Caki2 (cell line): ENCODE measurements around the gene LAT. TPM values are rescaled to one million over a fixed set of nuclear protein-coding genes. Genes with fewer than 3 reads are reported as not detected.
"Not testable (repeated sequence)": the region's sequence is repeated elsewhere in the genome, so short reads cannot be mapped to it uniquely, and the experiment has no call there.

Source experiments
- DNase-seq: peaks from one replicate; pipeline ENCODE4 v3.0.0-alpha.2; 2015; ENCODE audit warnings: low read depth
- in situ Hi-C: cut with HindIII; loops from 2 replicates; pipeline ENCODE4 v1.10.0; 2016; ENCODE audit warnings: low sequenced_read_pairs, low pct_unique_long_range_greater_than_20kb, mixed read lengths
- total RNA-seq: library from RNA; depleted of rRNA; stranded (reverse); fragments of >200 nt; shearing (Covaris generic); gene quantifications from 2 replicates; pipeline ENCODE4 v1.2.3, GENCODE V29; 2014; ENCODE audit warnings: low replicate concordance

Gene LAT
- total RNA-seq, 1 experiment from 2014 or later, result 48.8 TPM

- in situ Hi-C loops, result loop anchor here (25.0 kb wide), 1 partner anchor 163 kb away; no protein-coding TSS in a partner anchor
- peak; percentile 72 for DNase-seq
These were observed 10.8 kb upstream of the LAT start for GRCh38 chr16:28974007-28974436.

GRCh38 chr16:28974437-28975157 lies 10.3 kb upstream of the LAT start, which contains the start of gene SPNS1:
TSS of gene SPNS1 (plus strand) at chr16:28974778. CDS start at chr16:28975152, 374 bp downstream.
- in situ Hi-C loops, result loop anchor here (25.0 kb wide), 1 partner anchor 163 kb away; no protein-coding TSS in a partner anchor
- peak; percentile 91 for DNase-seq

GRCh38 chr16:28975158-28975599 lies 9.7 kb upstream of the LAT start:
- in situ Hi-C loops, result no loop called here
- DNase-seq, result peak; percentile 21

GRCh38 chr16:28977703-28978662 lies 6.9 kb upstream of the LAT start:
- DNase-seq, result no peak
- in situ Hi-C loops, result no loop called here

GRCh38 chr16:28980330-28980729 lies 4.5 kb upstream of the LAT start:
- in situ Hi-C loops, DNase-seq: not testable (repeated sequence)

GRCh38 chr16:28980929-28981328 lies 3.9 kb upstream of the LAT start:
- in situ Hi-C loops, result no loop called here
- DNase-seq, result no peak

- in situ Hi-C loops, result no loop called here
- DNase-seq, result no peak
These were observed 3.3 kb upstream of the LAT start for GRCh38 chr16:28981517-28981916.

- in situ Hi-C loops, result no loop called here
- DNase-seq, result no peak
These were observed 2.4 kb upstream of the LAT start for GRCh38 chr16:28982418-28982817.

- in situ Hi-C loops, result no loop called here
- no peak for DNase-seq
These were observed 1.9 kb upstream of the LAT start for GRCh38 chr16:28982949-28983348.

- no peak for DNase-seq
- in situ Hi-C loops, result no loop called here
These were observed 1.2 kb upstream of the LAT start for GRCh38 chr16:28983644-28984043.

- in situ Hi-C loops, result no loop called here
These were observed 761 bp upstream of the LAT start for GRCh38 chr16:28984091-28984490.

GRCh38 chr16:28985211-28986041 lies 574 bp downstream of the LAT start:
- in situ Hi-C loops, result no loop called here
- DNase-seq, result no peak

More at GRCh38 chr16:28984091-28984490, 761 bp upstream of the LAT start:
- DNase-seq, result no peak

GRCh38 chr16:28986046-28986445 lies 1.2 kb downstream of the LAT start:
- in situ Hi-C loops, result no loop called here
- no peak for DNase-seq

- in situ Hi-C loops, result no loop called here
- DNase-seq, result no peak
These were observed 1.6 kb downstream of the LAT start for GRCh38 chr16:28986492-28986891.

- no peak for DNase-seq
- in situ Hi-C loops, result no loop called here
These were observed 2.5 kb downstream of the LAT start for GRCh38 chr16:28987170-28987853.

GRCh38 chr16:28989363-28989762 lies 4.5 kb downstream of the LAT start:
- DNase-seq, result no peak
- in situ Hi-C loops, result no loop called here

GRCh38 chr16:28990375-28991040 lies 5.7 kb downstream of the LAT start:
- in situ Hi-C loops, result no loop called here
- no peak for DNase-seq
